Epidermal melanocyte (primary cell): ENCODE measurements around the gene NHERF1.

Source experiments
- DNase-seq: peaks from one replicate; pipeline ENCODE4 v3.0.0; 2011; ENCODE audit warnings: low spot score; ENCODE audit not compliant: insufficient read length

The NHERF1 gene

GRCh38 chr17:74732042-74732867, 16.2 kb upstream of the NHERF1 start:
- DNase-seq, result no peak

- DNase-seq, result no peak
These were observed 14.9 kb upstream of the NHERF1 start for GRCh38 chr17:74733365-74734122.

GRCh38 chr17:74734256-74734655, 14.2 kb upstream of the NHERF1 start:
- DNase-seq, result no peak

- no peak for DNase-seq
These were observed 11.7 kb upstream of the NHERF1 start, which contains the start of gene RAB37 for GRCh38 chr17:74736513-74737298. Gene RAB37 (plus strand): TSS chr17:74737256. CDS start chr17:74737273, 17 bp downstream.

- DNase-seq, result no peak
These were observed 11.0 kb upstream of the NHERF1 start for GRCh38 chr17:74737299-74738050.

- DNase-seq, result no peak
These were observed 10.1 kb upstream of the NHERF1 start for GRCh38 chr17:74738051-74738996.

- no peak for DNase-seq
These were observed 9.1 kb upstream of the NHERF1 start for GRCh38 chr17:74739227-74739831.

GRCh38 chr17:74740173-74740572, 8.3 kb upstream of the NHERF1 start:
- DNase-seq, result no peak

- no peak for DNase-seq
These were observed 7.6 kb upstream of the NHERF1 start for GRCh38 chr17:74740641-74741387.

- DNase-seq, result no peak
These were observed 6.3 kb upstream of the NHERF1 start for GRCh38 chr17:74742153-74742515.

GRCh38 chr17:74742978-74743545, 5.4 kb upstream of the NHERF1 start:
- DNase-seq, result no peak

- DNase-seq, result no peak
These were observed 4.7 kb upstream of the NHERF1 start for GRCh38 chr17:74743755-74744154.

- no peak for DNase-seq
These were observed 4.1 kb upstream of the NHERF1 start for GRCh38 chr17:74744349-74744713.

GRCh38 chr17:74744714-74745547, 3.5 kb upstream of the NHERF1 start:
- peak; percentile 65 for DNase-seq

GRCh38 chr17:74745548-74746177, 2.8 kb upstream of the NHERF1 start:
- no peak for DNase-seq

GRCh38 chr17:74746376-74746775, 2.1 kb upstream of the NHERF1 start:
- DNase-seq, result no peak

GRCh38 chr17:74746922-74747321, 1.5 kb upstream of the NHERF1 start:
- DNase-seq, result no peak

GRCh38 chr17:74748279-74748528, 224 bp upstream of the NHERF1 start:
- DNase-seq, result no peak
